COLO668 (cell line): ENCODE results near the gene VEGFB.
"Not testable (repeated sequence)": the region's sequence is repeated elsewhere in the genome, so short reads cannot be mapped to it uniquely, and the experiment has no call there.

Source experiments
- DNase-seq: peaks from one replicate; lab custom pipeline; 2025; ENCODE audit not compliant: unreplicated experiment; lab: John Stamatoyannopoulos, UW

The VEGFB gene

GRCh38 chr11:64245797-64246620, 11.6 kb downstream of the VEGFB start:
- DNase-seq = peak; percentile 85

- not testable (repeated sequence) for DNase-seq
Observed at GRCh38 chr11:64246621-64246870, 12.2 kb downstream of the VEGFB start.

GRCh38 chr11:64246871-64247728, 12.7 kb downstream of the VEGFB start, which contains the start of gene PPP1R14B:
PPP1R14B (minus strand) TSS chr11:64246943; CDS start chr11:64246673, 270 bp downstream.
- peak; percentile 92 for DNase-seq

GRCh38 chr11:64247729-64248531, 13.5 kb downstream of the VEGFB start:
- no peak for DNase-seq

- DNase-seq = no peak
Observed at GRCh38 chr11:64248578-64248977, 14.2 kb downstream of the VEGFB start.

- DNase-seq = no peak
Observed at GRCh38 chr11:64249038-64249437, 14.7 kb downstream of the VEGFB start.

GRCh38 chr11:64249563-64250414, 15.4 kb downstream of the VEGFB start:
- no peak for DNase-seq

GRCh38 chr11:64250415-64251015, 16.1 kb downstream of the VEGFB start:
- DNase-seq = no peak

- DNase-seq = peak; percentile 47
Observed at GRCh38 chr11:64251016-64251752, 16.8 kb downstream of the VEGFB start, which contains the start of gene PLCB3. PLCB3 (plus strand) TSS chr11:64251530; CDS start chr11:64251650, 120 bp downstream.

GRCh38 chr11:64251753-64252002, 17.3 kb downstream of the VEGFB start:
- DNase-seq = no peak

GRCh38 chr11:64252003-64252872, 17.9 kb downstream of the VEGFB start:
- peak; percentile 43 for DNase-seq

GRCh38 chr11:64253043-64253442, 18.7 kb downstream of the VEGFB start:
- DNase-seq = no peak

GRCh38 chr11:64253481-64253880, 19.1 kb downstream of the VEGFB start:
- DNase-seq = no peak

- DNase-seq = no peak
Observed at GRCh38 chr11:64254326-64254725, 19.9 kb downstream of the VEGFB start.

- DNase-seq = no peak
Observed at GRCh38 chr11:64255135-64256128, 21.0 kb downstream of the VEGFB start.

GRCh38 chr11:64256300-64256699, 21.9 kb downstream of the VEGFB start:
- DNase-seq = no peak

GRCh38 chr11:64258356-64258755, 24.0 kb downstream of the VEGFB start:
- no peak for DNase-seq
